Activated naive CD4-positive, alpha-beta T cell treated with anti-CD3 and anti-CD28 coated beads, Interleukin-2, amount 50 U/mL, for 72 hours (primary cell): ENCODE results near the gene MSH2. TPM values are rescaled to one million over a fixed set of nuclear protein-coding genes. Genes with fewer than 3 reads are reported as not detected.
"Not testable (repeated sequence)": the region's sequence is repeated elsewhere in the genome, so short reads cannot be mapped to it uniquely, and the experiment has no call there.

ENCODE experiments used
- ATAC-seq, 2 donors: fragments of 150-1000 bp; cut with Tn5 transposase; 2 replicates each; pipeline ENCODE4 v1.10.0; 2021; ENCODE audit warnings: mild to moderate bottlenecking in 2 of 2, moderate library complexity in 2 of 2
- DNase-seq, 2 donors: peaks; one replicate each; pipeline ENCODE4 v3.0.0; 2021 to 2022; ENCODE audit warnings: low spot score in 2 of 2
- H3K27ac Mint-ChIP-seq, 2 donors: one replicate each; pipeline ENCODE4 v1.8.0; 2022; ENCODE audit warnings: mild to moderate bottlenecking in 2 of 2, mixed read lengths in 2 of 2
- H3K36me3 Mint-ChIP-seq, 2 donors: one replicate each; pipeline ENCODE4 v1.8.0; 2022; ENCODE audit warnings: mixed read lengths in 2 of 2
- H3K9me3 Mint-ChIP-seq, 2 donors: one replicate each; pipeline ENCODE4 v1.8.0; 2022; ENCODE audit warnings: mixed read lengths in 2 of 2
- total RNA-seq, 2 donors: library from RNA; stranded (reverse); gene quantifications; one replicate each; pipeline ENCODE4 v1.2.3, GENCODE V29; 2022

MSH2 gene
- total RNA-seq, 2 donors from 2014 or later, result 56.0 to 57.2 TPM

GRCh38 chr2:47438783-47439182 is 35.8 kb downstream of the MSH2 start:
- Mint-ChIP-seq H3K36me3 (no peaks in the 10 kb centered on the region), H3K9me3 (no peaks in the 10 kb centered on the region), H3K27ac (no peak overlapping the region)
- DNase-seq (no peak), ATAC-seq (no peak)

GRCh38 chr2:47451790-47452189 is 48.8 kb downstream of the MSH2 start:
- Mint-ChIP-seq H3K36me3 (peaks cover 24 to 30% of the 10 kb centered on the region in 2 donors), H3K9me3 (peaks cover 0 to 3% of the 10 kb centered on the region in 2 donors), H3K27ac (no peak overlapping the region)
- DNase-seq (no peak), ATAC-seq (no peak)

- peaks cover 24 to 37% of the 10 kb centered on the region in 2 donors for H3K36me3 Mint-ChIP-seq
Measured at GRCh38 chr2:47452761-47453160, 49.8 kb downstream of the MSH2 start.

GRCh38 chr2:47454818-47455217 is 51.9 kb downstream of the MSH2 start:
- peaks cover 15 to 43% of the 10 kb centered on the region in 2 donors for H3K36me3 Mint-ChIP-seq
- not testable (repeated sequence) for H3K27ac Mint-ChIP-seq, H3K9me3 Mint-ChIP-seq, ATAC-seq, DNase-seq

More at GRCh38 chr2:47452761-47453160, 49.8 kb downstream of the MSH2 start:
- H3K9me3 Mint-ChIP-seq, result peaks cover 0 to 3% of the 10 kb centered on the region in 2 donors
- H3K27ac Mint-ChIP-seq, result no peak overlapping the region
- no peak for ATAC-seq
- no peak for DNase-seq

- ATAC-seq (no peak), DNase-seq (no peak)
- peaks cover 0 to 3% of the 10 kb centered on the region in 2 donors for H3K9me3 Mint-ChIP-seq
- peaks cover 15 to 43% of the 10 kb centered on the region in 2 donors for H3K36me3 Mint-ChIP-seq
- H3K27ac Mint-ChIP-seq, result no peak overlapping the region
Measured at GRCh38 chr2:47455411-47455810, 52.5 kb downstream of the MSH2 start.

- Mint-ChIP-seq H3K27ac (no peak overlapping the region), H3K9me3 (peaks cover 0 to 3% of the 10 kb centered on the region in 2 donors), H3K36me3 (peaks cover 15 to 43% of the 10 kb centered on the region in 2 donors)
- DNase-seq (no peak), ATAC-seq (no peak)
Measured at GRCh38 chr2:47456851-47457250, 53.9 kb downstream of the MSH2 start.

GRCh38 chr2:47457268-47457667 is 54.3 kb downstream of the MSH2 start:
- H3K36me3 Mint-ChIP-seq, result peaks cover 14 to 42% of the 10 kb centered on the region in 2 donors
- no peak overlapping the region for H3K27ac Mint-ChIP-seq
- ATAC-seq (no peak), DNase-seq (no peak)
- peaks cover 0 to 3% of the 10 kb centered on the region in 2 donors for H3K9me3 Mint-ChIP-seq

GRCh38 chr2:47459021-47459420 is 56.1 kb downstream of the MSH2 start:
- Mint-ChIP-seq H3K27ac (peak overlapping the region in 1 of 2 donors; percentile 90), H3K9me3 (no peaks in the 10 kb centered on the region), H3K36me3 (peaks cover 12 to 35% of the 10 kb centered on the region in 2 donors)
- no peak for DNase-seq
- ATAC-seq, result no peak

GRCh38 chr2:47460766-47461165 is 57.8 kb downstream of the MSH2 start:
- Mint-ChIP-seq H3K9me3 (no peaks in the 10 kb centered on the region), H3K36me3 (peaks cover 15 to 32% of the 10 kb centered on the region in 2 donors), H3K27ac (no peak overlapping the region)
- DNase-seq, result no peak
- ATAC-seq, result no peak

- DNase-seq, result no peak
- no peak for ATAC-seq
- H3K36me3 Mint-ChIP-seq, result peaks cover 6 to 10% of the 10 kb centered on the region in 2 donors
- H3K27ac Mint-ChIP-seq, result no peak overlapping the region
- no peaks in the 10 kb centered on the region for H3K9me3 Mint-ChIP-seq
Measured at GRCh38 chr2:47471429-47472116, 68.6 kb downstream of the MSH2 start.

GRCh38 chr2:47479863-47480262 is 76.9 kb downstream of the MSH2 start:
- Mint-ChIP-seq H3K9me3 (no peaks in the 10 kb centered on the region), H3K36me3 (no peaks in the 10 kb centered on the region), H3K27ac (no peak overlapping the region)
- DNase-seq (no peak), ATAC-seq (no peak)

- peaks cover 0 to 10% of the 10 kb centered on the region in 2 donors for H3K36me3 Mint-ChIP-seq
- no peaks in the 10 kb centered on the region for H3K9me3 Mint-ChIP-seq
Measured at GRCh38 chr2:47483191-47483590, 80.2 kb downstream of the MSH2 start.

GRCh38 chr2:47484396-47484795 is 81.4 kb downstream of the MSH2 start:
- ATAC-seq (no peak), DNase-seq (no peak)
- H3K36me3 Mint-ChIP-seq, result peaks cover 0 to 10% of the 10 kb centered on the region in 2 donors
- no peak overlapping the region for H3K27ac Mint-ChIP-seq
- no peaks in the 10 kb centered on the region for H3K9me3 Mint-ChIP-seq

More at GRCh38 chr2:47483191-47483590, 80.2 kb downstream of the MSH2 start:
- DNase-seq (no peak), ATAC-seq (no peak)
- no peak overlapping the region for H3K27ac Mint-ChIP-seq

GRCh38 chr2:47485177-47485576 is 82.2 kb downstream of the MSH2 start:
- peaks cover 0 to 10% of the 10 kb centered on the region in 2 donors for H3K36me3 Mint-ChIP-seq

GRCh38 chr2:47485751-47486300 is 82.9 kb downstream of the MSH2 start:
- no peak overlapping the region for H3K27ac Mint-ChIP-seq
- no peak for ATAC-seq

More at GRCh38 chr2:47485177-47485576, 82.2 kb downstream of the MSH2 start:
- Mint-ChIP-seq H3K9me3 (no peaks in the 10 kb centered on the region), H3K27ac (no peak overlapping the region)
- DNase-seq (no peak), ATAC-seq (no peak)

GRCh38 chr2:47486841-47487497 is 84.0 kb downstream of the MSH2 start:
- Mint-ChIP-seq H3K9me3 (no peaks in the 10 kb centered on the region), H3K36me3 (peaks cover 0 to 10% of the 10 kb centered on the region in 2 donors), H3K27ac (no peak overlapping the region)
- ATAC-seq, result peak in 1 of 2 donors; percentile 56
- DNase-seq, result no peak

More at GRCh38 chr2:47485751-47486300, 82.9 kb downstream of the MSH2 start:
- Mint-ChIP-seq H3K9me3 (no peaks in the 10 kb centered on the region), H3K36me3 (peaks cover 0 to 10% of the 10 kb centered on the region in 2 donors)
- no peak for DNase-seq

- H3K36me3 Mint-ChIP-seq, result peaks cover 0 to 10% of the 10 kb centered on the region in 2 donors
- no peaks in the 10 kb centered on the region for H3K9me3 Mint-ChIP-seq
- no peak for ATAC-seq
- H3K27ac Mint-ChIP-seq, result no peak overlapping the region
- no peak for DNase-seq
Measured at GRCh38 chr2:47487498-47487875, 84.5 kb downstream of the MSH2 start.
